Psoas muscle (tissue), 8 donors: ENCODE measurements around the gene CA6. TPM values are rescaled to one million over a fixed set of nuclear protein-coding genes. Genes with fewer than 3 reads are reported as not detected.
"Not testable (repeated sequence)": the region's sequence is repeated elsewhere in the genome, so short reads cannot be mapped to it uniquely, and the experiment has no call there.

Experiments used
- ATAC-seq, 4 donors: fragments of 200-7000 bp; cut with Tn5 transposase; one replicate each; pipeline ENCODE4 v1.9.1; 2020; ENCODE audit warnings: moderate library complexity in 3 of 4, mild to moderate bottlenecking in 2 of 4
- DNase-seq, 2 donors: peaks; one replicate each; pipeline ENCODE4 v3.0.0-alpha.2; 2020
- H3K27ac ChIP-seq: fragments of 200-600 bp; one replicate; pipeline ENCODE4 v1.8.0; 2022
- H3K27me3 ChIP-seq, 3 donors: fragments of 200-600 bp in 1 of 3; one replicate each; pipeline versions ENCODE4 v1.6.1 to v1.8.0; 2013 to 2022; ENCODE audit warnings: low read length in 2 of 3, mild to moderate bottlenecking in 2 of 3, moderate library complexity in 1 of 3; ENCODE audit not compliant: insufficient read depth in 3 of 3
- H3K36me3 ChIP-seq, 2 donors: fragments of 200-600 bp in 1 of 2; one replicate each; pipeline versions ENCODE4 v1.6.1 to v1.8.0; 2013 to 2022; ENCODE audit warnings: low read depth in 1 of 2, mild to moderate bottlenecking in 1 of 2, moderate library complexity in 1 of 2; ENCODE audit not compliant: insufficient read depth in 1 of 2
- H3K4me1 ChIP-seq: fragments of 200-600 bp; one replicate; pipeline ENCODE4 v1.8.0; 2022
- H3K4me3 ChIP-seq: fragments of 200-600 bp; one replicate; pipeline ENCODE4 v1.8.0; 2022; ENCODE audit warnings: mild to moderate bottlenecking
- H3K9me3 ChIP-seq: fragments of 200-600 bp; one replicate; pipeline ENCODE4 v1.8.0; 2022
- CTCF ChIP-seq: fragments of 200-600 bp; IDR thresholded peaks from one replicate; pipeline ENCODE4 v1.8.0; 2022; ENCODE audit warnings: antibody characterized with exemption
- WGBS, 3 donors: extraction: QIAGEN DNeasy Blood & Tissue Kit; methylation state at CpG; one replicate each; pipeline versions ENCODE4 v1.1.6 to v1.1.7; 2013; 5-methylcytosine and 5-hydroxymethylcytosine counted together
- intact Hi-C, 2 donors: fragments of 100-400 bp; cut with DNase I; formaldehyde crosslinking; loops; one replicate each; pipeline versions ENCODE4 v1.11.0 to v1.14.2; 2022
- polyA plus RNA-seq, 3 donors: library from polyadenylated mRNA; stranded (reverse); fragments of 200-250 nt; gene quantifications; one replicate each; pipeline ENCODE4 v1.2.3, GENCODE V29; 2013
- total RNA-seq, 4 donors: library from RNA; stranded (reverse); fragmentation: NEBNext Ultra II Directional in 2 of 4; extraction: Animal tissue kit (Norgen Biotek cat#: 25700) in 2 of 4; gene quantifications; one replicate each; pipeline versions ENCODE4 v1.2.1 to v1.2.4, GENCODE V29; 2021 to 2023
- donor health status: healthy with polysubstance abuse.
- donor health status: DM: no; HTN: no; CAD: no; lungs with moderate emphysema.
- donor health status: Bipolar disorder and iron deficiency.
- donor health status: healthy.
- donor health status: DM: yes; HTN: yes; CAD: no.
- donor health status: DM: no; HTN: no; CAD: no.
- donor health status: DM: no; HTN: no; CAD: no.
- donor health status: DM: yes; HTN: yes; CAD: no.

The CA6 gene
- total and polyA plus RNA-seq, 7 donors = not detected

GRCh38 chr1:8966606-8967005, 20.9 kb downstream of the CA6 start:
- no peak for TF ChIP-seq CTCF
- intact Hi-C loops = no loop called here
- no peaks in the 10 kb centered on the region for H3K4me1 ChIP-seq
- 84 to 97% (median 96%) methylated on average over 4 of the region's 4 CpGs for WGBS, 3 donors
- no peaks in the 10 kb centered on the region for H3K36me3 ChIP-seq
- no peaks in the 10 kb centered on the region for H3K9me3 ChIP-seq
- DNase-seq (no peak), ATAC-seq (no peak)
- H3K4me3 ChIP-seq = no peak overlapping the region
- H3K27ac ChIP-seq = no peak overlapping the region
- no peaks in the 10 kb centered on the region for H3K27me3 ChIP-seq

DNA sequence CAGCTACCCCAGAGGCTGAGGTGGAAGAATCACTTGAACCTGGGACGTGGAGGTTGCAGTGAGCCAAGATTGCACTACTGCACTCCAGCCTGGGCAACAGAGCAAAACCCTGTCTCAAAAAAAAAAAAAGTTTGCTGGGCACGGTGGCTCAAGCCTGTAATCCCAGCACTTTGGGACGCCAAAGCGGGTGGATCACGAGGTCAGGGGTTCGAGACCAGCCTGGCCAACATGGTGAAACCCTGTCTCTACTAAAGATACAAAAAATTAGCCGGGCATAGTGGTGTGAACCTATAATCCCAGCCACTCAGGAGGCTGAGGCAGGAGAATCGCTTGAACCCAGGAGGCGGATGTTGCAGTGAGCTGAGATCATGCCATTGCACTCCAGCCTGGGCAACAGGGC, 23.2 kb downstream of the CA6 start:
- ATAC-seq, H3K4me1 ChIP-seq, H3K27ac ChIP-seq, intact Hi-C loops, H3K9me3 ChIP-seq, H3K27me3 ChIP-seq, DNase-seq, H3K36me3 ChIP-seq, H3K4me3 ChIP-seq: not testable (repeated sequence)
- 90 to 93% (median 92%) methylated on average over 9 of the region's 9 CpGs for WGBS, 3 donors

GRCh38 chr1:8969937-8970336, 24.3 kb downstream of the CA6 start:
- H3K27ac ChIP-seq = no peak overlapping the region
- no peak overlapping the region for H3K4me3 ChIP-seq
- no peaks in the 10 kb centered on the region for H3K9me3 ChIP-seq
- no peak for TF ChIP-seq CTCF
- 94 to 96% (median 95%) methylated on average over 7 of the region's 7 CpGs for WGBS, 3 donors
- no peaks in the 10 kb centered on the region for H3K4me1 ChIP-seq
- ATAC-seq (no peak), DNase-seq (no peak)
- H3K27me3 ChIP-seq = no peaks in the 10 kb centered on the region
- intact Hi-C loops = no loop called here
- H3K36me3 ChIP-seq = no peaks in the 10 kb centered on the region

DNA sequence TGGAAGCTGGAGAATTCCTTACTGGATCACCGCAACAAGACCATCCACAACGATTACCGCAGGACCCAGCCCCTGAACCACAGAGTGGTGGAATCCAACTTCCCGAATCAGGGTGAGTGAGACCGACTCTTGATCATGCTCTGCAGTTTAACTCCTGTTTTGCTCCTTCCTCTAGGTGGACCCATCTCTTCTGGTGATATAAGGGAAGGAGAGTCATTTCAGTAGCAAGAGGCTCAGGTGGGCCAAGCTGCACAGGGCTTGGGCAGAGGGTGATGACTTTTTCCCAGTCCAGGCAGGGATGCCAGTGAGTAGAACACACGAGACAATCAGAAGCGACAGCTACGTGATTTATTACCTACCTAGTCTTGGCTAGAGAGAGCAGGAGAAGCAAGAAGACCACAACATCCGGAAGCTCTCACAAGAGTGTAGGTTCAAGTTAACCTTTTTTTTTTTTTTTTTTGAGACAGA, 25.2 kb downstream of the CA6 start:
- TF ChIP-seq CTCF = no peak
- DNase-seq (no peak), ATAC-seq (no peak)
- intact Hi-C loops = no loop called here
- H3K9me3 ChIP-seq = no peaks in the 10 kb centered on the region
- no peaks in the 10 kb centered on the region for H3K4me1 ChIP-seq
- H3K27me3 ChIP-seq = no peaks in the 10 kb centered on the region
- H3K27ac ChIP-seq = no peak overlapping the region
- H3K4me3 ChIP-seq = no peak overlapping the region
- 70 to 80% (median 75%) methylated on average over 9 of the region's 9 CpGs for WGBS, 3 donors
- H3K36me3 ChIP-seq = no peaks in the 10 kb centered on the region

GRCh38 chr1:8974551-8974950, 28.9 kb downstream of the CA6 start:
- Histone ChIP-seq H3K4me3 (no peak overlapping the region), H3K36me3 (no peaks in the 10 kb centered on the region), H3K27ac (no peak overlapping the region), H3K9me3 (no peaks in the 10 kb centered on the region), H3K4me1 (no peaks in the 10 kb centered on the region), H3K27me3 (no peaks in the 10 kb centered on the region)
- 54 to 66% (median 64%) methylated on average over 7 of the region's 7 CpGs for WGBS, 3 donors
- intact Hi-C loops = no loop called here
- no peak for DNase-seq
- ATAC-seq = no peak
- TF ChIP-seq CTCF = no peak
